GM21526 (cell line): Measurements from ENCODE around the gene C18orf32.
A peak's percentile ranks its signal among the peaks of the same experiment; 100 is the strongest.
"Not testable (repeated sequence)": the region's sequence is repeated elsewhere in the genome, so short reads cannot be mapped to it uniquely, and the experiment has no call there.

Source experiments
- ATAC-seq: cut with Tn5 transposase; IDR thresholded peaks from one replicate; pipeline ENCODE4 v1.9.1; 2021; ENCODE audit warnings: moderate library complexity; ENCODE audit not compliant: unreplicated experiment, low FRiP score

The C18orf32 gene

DNA sequence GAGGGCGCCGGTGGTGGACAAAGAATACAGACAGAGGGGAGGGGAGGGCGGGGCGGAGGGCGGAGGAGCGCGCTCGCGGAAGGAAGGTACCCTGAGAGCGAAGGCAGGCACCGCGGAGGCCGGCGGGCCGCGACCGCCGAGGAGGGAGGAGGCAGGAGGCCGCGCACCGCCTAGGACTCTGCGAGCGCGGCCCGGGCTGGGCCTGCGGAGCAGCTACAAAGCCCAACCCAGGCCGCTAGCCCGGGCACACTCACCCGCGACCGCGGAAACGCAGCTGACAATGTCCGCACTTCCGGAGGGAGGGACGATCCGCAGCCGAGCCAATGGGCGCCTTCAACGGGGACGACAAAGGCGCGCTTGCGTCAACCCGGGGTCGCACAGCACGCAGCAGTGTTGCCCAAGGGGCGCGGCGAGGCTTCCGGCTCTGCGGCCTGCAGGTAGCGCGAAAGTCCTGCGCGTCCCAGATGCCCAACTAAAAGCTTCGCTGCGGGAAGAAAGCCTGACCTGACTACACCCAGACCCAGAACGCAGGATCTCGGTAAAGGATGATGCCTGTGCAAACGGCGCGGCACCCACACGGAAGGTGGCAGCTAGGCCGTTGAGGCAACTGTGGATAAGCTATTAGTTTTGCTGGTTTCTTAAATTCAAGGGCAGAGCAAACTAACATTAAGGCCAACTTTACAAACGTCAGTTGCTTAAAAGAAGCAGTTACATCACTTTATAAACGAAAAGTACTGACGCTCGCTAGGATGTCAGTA is at the start of gene C18orf32:
TSS of gene C18orf32 (minus strand) at position 282 of the 758 bp plus-strand sequence. CDS start 3,486 bp downstream, outside the sequence.
- peak; percentile 91 for ATAC-seq

DNA sequence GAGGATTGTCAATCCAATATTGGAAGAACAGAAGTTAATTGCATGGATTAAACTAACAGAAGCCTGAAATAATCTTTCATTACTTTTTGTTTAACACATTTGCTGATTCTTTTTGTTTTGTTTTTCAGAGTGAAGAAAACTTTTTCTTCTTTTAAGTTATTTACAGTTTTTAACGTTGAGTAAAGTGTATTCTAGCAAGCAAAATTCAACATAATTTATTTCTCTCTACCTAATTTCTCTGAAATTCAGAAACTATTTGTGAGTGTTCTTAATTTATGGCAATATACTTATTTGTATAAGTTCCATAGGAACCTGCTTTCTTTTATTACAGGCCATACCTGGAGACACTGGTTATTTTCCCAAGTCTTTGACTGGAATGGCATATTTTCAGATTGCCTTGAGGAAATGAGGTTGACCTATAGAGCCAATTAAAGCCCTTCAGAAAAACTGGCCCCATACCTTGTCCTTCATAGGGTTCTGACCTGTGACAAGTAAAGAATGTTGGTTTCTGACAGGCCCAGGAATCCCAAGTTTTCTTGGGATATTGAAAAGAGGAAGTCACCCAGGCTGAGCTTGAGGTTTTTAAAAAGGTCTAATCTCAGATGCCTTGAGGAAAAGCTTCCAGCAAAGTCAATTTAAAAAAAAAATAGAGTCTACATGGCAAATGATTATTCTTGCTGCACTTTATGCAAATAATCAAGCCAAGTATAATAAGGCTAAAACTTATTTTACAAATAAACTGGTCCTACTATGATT is 48.0 kb upstream of the C18orf32 start:
- ATAC-seq = no peak

DNA sequence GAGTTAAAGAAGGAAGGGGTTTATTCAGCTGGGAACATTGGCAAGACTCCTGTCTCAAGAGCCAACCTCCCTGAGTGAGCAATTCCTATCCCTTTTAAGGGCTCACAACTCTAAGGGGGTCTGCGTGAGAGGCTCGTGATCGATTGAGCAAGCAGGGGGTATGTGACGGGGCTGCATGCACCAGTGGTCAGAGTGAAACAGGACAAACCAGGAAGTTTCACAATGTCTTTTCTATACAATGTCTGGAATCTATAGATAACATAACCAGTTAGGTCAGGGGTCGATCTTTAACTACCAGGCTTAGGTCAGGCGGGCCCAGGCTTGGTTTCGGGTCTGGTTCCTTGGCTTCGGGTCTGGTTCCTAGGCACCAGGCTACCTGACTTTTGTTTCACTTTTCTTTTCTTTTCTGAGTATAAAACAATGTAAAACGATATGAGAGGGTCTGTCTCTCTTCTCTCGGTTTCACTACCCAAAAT is 44.7 kb upstream of the C18orf32 start:
- ATAC-seq = no peak

DNA sequence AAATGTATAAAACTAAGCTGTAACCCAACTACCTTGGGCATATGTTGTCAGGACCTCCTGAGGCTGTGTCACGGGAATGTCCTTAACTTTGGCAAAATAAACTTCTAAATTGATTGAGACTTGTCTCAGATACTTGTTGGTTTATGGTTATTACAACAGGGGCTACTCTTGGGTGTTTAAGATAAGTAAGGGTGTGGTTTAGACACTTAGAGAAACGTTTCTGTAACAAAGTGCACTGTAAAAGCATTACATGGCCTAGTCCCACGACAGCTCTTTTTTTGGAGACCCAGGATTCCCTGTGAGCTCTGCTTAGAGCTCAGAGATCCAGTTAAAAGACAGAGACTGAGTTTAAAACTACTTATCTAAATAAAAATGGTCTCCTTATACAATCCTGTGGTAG is 42.6 kb upstream of the C18orf32 start:
- ATAC-seq = no peak

DNA sequence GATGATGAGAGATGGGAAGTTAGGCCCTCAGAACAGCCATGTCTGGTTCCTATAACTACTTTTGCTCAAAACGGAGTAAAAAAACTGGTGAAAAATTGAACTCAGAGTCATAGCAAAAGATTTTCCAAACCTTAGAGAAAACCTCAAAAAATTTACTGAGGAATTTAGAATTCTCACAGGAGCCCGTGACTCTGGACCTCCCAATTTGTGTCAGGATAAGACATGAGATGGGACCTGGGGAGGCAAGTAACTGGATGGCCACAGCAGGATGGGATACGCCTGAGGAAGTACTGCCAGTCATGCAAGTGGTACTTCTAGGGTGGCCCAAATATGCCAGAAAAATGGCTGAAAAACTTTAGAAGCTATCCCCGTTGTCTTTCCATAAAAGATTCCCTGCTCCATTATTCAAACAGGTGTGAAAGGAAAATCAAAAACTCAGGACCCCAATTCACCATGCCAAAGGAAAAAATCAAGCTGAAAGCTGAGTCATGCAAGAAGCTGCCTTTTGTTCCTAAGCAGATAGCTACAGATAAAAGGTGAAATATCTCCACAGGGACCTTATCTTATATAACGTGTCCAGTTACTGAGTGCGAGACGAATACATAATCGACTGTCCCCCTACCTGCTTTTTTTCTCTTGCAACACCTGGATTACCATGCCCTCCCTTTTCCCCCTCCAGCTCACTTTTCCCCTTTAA is 40.7 kb upstream of the C18orf32 start:
- no peak for ATAC-seq

DNA sequence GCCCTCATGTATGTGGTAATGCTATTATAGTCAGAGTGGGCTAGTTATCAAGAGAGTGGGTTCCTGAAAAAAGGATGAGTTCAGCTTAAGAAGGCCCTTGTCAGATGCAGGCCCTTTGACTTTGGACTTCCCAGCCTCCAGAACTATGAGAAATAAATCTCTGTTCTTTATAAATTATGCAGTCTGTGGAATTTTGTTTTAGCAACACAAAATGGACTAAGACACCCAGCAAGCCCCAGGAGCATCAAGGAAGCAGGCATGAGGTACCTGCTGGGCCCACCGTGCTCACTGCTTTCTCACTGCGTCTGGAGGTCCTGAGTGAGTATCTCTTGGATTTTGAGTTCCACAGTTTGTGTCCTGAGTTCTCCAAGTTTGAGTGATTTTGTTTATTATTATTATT is 38.9 kb upstream of the C18orf32 start:
- no peak for ATAC-seq

DNA sequence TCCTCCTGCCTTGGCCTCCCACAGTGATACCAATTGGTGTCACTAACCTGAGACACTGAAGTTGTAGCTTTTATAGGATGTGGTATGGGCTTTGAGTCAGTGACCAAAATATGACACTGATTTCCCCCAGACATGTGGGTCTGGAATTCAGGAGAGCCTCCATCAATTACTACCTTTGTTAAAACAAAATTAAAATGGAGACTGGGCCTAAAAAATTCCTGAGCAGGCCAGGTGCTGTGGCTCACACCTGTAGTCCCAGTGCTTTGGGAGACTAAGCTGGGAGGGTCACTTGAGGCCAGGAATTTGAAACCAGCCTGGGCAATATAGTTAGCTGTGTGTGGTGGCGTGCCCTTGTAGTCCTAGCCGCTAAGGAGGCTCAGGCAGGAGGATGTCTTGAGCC is 37.9 kb upstream of the C18orf32 start:
- no peak for ATAC-seq

DNA sequence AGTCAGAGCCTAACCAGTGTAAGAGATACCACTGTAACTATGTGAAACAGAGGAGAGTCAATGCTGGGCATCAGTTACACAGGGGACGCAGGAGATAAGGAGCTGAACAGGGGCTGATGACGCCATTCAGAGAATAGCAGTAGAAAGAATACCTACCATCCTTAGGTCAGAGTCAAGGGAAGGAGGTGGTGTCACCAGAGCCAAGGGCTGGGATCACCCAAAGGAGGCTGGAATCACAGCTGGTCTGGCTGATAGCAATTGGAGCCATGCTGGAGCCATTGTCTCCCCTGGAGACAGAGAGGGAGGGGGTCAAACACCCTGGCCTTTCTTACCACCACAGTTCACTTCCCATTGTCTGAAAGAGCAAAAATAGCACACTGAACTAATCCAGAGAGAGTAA is 37.3 kb upstream of the C18orf32 start:
- ATAC-seq = no peak

DNA sequence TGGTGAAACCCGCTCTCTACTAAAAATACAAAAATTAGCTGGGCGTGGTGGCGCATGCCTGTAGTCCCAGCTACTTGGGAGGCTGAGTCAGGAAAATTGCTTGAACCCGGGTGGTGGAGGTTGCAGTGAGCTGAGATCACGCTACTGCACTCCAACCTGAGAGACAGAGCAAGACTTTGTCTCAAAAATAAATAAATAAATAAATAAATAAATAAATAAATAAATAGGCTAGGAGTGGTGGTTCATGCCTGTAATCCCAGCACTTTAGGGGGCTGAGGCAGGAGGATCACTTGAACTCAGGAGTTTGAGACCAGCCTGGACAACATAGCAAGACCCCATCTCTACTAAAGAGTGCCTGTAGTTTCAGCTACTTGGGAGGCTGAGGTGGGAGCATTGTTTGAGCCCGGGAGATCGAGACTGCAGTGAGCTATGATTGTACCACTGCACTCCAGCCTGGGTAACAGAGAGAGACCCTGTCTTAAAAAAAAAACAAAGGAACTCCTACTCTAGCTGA is 36.6 kb upstream of the C18orf32 start:
- ATAC-seq = not testable (repeated sequence)

DNA sequence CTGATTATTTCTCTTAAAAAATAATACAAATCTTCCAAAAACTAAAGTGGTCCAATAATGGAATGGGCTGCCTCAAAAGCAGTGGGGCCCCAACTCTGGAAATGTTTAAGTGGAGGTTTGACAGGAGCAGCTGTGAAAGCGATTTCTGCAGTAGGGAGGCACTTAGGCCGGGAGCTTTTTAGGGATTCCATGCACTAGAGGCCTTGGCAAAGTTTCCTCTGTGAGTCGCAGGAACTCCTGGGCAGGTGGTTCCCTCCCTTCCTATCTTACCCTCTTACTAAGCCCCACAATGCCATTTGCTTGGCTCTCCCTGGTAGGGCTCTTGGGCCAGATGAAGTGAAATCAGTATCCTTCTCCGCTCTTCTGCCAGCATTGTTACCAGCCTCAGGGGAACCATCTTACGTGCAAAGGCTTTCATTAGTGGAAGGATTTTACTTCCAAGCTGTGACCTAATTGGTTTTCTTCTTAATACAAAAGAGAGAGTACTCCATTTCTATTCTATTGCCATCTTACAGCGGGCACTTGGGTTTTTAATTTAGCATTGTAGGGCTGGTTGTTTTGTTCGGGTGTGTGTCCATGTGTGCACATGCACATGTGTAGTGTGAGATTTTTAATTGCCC is 34.3 kb upstream of the C18orf32 start:
- no peak for ATAC-seq

DNA sequence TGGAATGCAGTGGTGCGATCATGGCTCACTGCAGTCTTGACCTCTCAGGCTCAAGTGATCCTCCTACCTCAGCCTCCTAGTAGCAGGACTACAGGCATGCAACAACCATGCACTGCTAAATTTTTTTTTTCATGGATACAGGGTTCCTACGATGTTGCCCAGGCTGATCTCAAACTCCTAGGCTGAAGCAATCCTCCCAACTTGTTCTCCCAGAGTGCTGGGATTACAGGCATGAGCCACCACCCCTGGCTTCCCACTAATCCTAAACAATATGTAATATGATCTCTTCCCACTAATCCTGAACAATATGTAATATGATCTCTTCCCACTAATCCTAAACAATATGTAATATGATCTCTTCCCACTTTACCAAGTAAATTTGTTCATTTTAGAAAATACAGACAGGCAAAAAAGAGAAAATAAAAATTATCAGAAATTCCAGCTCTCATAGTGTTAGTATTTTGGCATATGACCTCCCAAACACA is 33.7 kb upstream of the C18orf32 start:
- ATAC-seq = no peak

DNA sequence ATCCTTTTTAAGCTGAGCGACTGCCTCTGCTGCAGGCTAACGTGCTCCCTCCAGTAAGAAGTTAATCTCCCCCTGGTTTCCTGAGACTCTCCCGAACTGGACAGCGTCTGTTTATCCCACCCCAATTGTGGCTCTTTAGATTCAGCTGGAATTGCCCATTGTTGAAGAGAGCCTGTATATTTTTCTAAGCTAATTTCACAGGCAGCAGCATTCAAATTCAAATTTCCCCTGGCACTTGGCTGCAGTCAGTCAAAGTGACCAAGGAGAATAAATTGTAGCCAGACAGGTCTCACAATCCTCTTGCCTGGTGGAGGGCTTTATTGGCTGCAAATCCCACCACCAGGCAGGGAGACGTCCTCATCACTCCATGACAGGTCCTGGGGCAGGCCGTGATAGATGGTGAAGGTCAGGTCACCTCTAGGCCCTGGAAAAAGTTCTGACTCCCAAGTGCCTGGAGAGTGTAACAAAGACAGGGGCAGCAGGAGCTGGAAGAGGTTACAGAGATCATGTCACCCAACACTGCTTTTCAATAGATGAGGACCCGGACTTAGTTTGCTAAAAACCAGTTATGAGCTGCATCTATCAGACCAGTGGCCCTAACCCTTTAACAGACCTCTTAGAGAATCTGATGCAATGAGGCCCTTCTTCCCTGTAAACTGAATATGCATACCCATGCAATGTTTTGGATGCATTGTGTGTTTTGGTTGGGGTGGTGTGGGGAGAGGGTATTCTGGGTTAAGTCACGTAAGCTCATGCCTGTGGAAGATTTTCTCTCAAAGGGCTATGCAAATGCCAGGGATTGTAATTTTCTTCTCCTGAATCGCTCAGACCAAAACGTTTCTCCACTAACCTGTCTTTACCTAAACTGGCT is 32.3 kb upstream of the C18orf32 start:
- no peak for ATAC-seq

DNA sequence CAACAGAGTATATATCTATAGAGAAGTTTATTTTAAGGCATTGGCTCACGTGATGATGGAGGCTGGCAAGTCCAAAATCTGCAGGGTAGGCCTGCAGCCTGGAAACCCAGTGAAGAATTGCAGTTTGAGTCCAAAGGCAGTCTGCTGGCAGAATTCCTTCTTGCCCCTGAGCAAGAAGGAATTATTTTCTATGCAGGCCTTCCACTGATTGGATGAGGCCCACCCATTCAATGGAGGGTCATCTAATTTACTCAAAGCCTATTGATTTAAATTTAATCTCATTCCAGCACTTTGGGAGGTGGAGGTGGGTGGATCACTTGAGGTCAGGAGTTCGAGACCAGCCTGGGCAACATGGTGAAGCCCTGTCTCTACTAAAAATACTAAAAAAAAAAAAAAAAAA is 30.4 kb upstream of the C18orf32 start:
- no peak for ATAC-seq

DNA sequence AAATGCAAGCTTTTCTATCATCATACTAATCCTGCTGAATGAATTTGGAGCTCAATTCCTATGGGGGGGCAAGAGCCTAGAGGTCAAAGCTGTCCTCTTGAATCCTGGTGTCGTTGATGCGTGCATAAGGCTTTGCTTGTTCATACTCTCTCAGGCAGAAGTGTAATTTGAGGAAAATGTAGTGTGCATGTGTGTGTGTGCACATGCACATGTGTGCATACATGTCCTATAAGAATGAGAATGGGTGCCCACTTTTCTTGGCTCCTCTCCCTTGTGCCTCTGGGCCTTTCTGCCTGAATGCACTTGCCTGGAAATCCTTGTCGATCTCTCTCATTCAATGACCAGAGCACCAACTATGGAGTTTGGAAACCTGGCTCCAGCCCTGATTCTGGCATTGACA is 28.5 kb upstream of the C18orf32 start:
- no peak for ATAC-seq

DNA sequence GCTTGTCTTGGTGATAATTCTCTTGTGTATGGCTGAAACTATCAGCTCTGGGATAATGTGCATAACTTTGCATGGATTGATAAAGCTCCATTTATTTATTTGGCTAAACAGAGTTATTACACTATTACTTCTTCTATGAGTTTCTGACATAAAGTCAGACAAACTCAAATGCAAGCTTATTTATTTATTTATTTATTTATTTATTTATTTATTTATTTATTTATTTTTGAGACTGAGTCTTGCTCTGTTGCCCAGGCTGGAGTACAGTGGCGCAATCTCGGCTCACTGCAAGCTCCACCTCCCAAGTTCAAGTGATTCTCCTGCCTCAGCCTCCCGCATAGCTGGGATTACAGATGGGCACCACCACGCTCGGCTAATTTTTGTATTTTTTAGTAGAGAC is 28.0 kb upstream of the C18orf32 start:
- ATAC-seq = not testable (repeated sequence)

DNA sequence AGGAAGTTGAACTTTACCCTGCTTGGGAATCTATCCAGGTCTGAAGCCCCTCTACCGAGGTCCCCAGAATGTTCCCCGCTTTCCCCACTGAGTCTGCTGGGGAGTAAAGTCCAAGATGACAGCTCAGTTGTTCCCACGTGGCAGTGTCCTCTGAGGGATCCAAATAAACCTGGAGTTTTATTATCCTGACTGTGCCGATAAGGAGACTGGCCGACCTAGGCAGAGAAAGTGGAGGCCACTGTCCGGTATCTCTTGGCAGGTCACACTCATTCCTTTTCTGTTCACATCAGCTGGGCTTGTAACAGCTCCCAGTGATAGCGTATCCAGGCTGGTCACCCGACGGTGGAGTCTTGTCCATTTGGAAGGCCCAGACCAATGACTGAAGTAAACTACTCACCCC is 27.5 kb upstream of the C18orf32 start:
- ATAC-seq = no peak

DNA sequence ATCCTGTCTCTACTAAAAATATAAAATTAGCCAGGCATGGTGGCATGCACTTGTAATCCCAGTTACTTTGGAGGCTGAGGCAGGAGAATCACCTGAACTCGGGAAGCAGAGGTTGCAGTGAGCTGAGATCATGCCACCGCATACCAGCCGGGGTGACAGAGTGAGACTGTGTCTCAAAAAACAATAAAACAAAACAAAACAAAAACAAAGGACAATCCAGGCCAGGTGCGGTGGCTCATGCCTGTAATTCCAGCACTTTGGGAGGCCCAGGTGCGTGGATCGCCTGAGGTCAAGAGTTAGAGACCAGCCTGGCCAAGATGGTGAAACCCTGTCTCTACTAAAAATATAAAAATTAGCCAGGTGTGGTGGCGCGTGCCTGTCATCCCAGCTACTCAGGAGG is 25.8 kb upstream of the C18orf32 start:
- ATAC-seq = not testable (repeated sequence)

DNA sequence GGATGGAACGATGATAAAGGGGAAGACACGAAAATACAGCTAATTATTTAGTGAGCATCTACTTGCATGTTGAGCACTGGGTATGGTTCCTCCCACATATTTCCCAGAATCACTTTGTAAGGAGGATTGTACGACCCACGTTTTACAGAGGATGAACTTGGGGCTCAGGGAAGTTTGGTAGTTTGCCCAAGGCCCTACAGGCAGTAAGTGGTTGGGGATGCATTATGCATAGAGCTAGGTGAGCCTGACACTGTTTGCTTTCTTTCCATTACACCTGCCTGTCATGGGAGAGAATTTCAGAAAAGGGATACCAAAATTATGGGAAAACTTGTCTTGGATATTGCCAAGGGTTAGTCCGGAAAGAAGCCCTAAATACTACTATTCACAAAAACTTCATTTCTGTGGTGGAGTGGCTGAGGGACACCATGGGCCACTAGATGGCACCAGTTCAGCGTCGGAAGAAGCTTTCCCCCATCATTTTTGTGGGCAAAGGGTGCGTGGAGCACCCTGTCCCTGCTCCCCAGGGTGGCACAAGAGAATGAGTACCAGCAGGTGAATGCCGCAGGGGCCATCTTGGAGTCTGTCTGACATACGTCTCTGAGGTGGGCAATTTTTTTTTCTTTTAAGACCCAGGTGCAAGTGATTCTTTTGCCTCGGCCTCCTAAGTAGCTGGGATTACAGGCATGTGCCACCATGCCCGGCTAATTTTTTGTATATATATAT is 23.5 kb upstream of the C18orf32 start:
- no peak for ATAC-seq

DNA sequence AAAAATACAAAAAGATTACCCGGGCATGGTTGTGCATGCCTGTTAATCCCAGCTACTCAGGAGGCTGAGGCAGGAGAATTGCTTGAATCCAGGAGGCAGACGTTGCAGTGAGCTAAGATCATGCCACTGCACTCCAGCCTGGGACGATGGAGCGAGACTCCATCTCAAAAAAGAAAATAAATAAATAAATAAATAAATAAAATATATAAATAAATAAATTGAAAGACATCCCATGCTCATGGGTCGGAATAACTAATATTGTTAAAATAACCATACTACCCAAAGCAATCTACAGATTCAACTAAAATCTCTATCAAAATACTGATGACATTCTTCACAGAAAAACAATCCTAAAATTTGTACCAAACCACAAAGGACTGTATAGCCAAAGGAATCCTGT is 19.4 kb upstream of the C18orf32 start:
- not testable (repeated sequence) for ATAC-seq
